Measurements from ENCODE around the gene ANXA2R. TPM values are rescaled to one million over a fixed set of nuclear protein-coding genes. Genes with fewer than 3 reads are reported as not detected.

The ANXA2R gene
- total and polyA plus RNA-seq, 2 of the 13 experiments (the other 11 are each of a cell fraction or from before 2014, with no cell fraction given): 0.95 to 1.3 TPM

DNA sequence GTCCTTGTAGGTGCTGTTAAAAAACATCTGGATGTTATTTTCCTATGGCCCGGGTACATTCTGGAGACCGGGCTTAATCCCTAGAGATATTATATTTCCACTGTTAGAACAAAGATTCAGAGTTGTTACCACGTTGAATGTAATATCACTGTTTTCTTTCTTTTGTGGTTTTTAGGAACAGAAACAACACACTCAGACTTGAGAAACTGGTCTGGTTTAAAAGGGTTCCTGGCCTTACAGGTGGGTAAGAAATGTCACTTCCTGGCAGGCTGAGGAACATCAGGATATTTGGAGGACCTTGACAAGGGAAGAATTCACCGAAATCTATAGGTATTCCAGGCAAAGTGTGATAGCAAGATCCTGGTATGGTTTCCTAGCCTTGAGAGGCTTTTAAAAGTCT lies 10.3 kb upstream of the ANXA2R start:
- intact Hi-C loops (cut with micrococcal nuclease; ENCODE audit: unreplicated experiment) (no loop called here), in situ Hi-C loops (cut with HindIII; ENCODE audit: extremely low pct_ligation_motif_present, low pct_unique_long_range_greater_than_20kb) (no loop called here)
- Histone ChIP-seq H3K27ac (ENCODE audit: extremely low read length, insufficient read depth, low read length) (no peak overlapping the region), H3K4me2 (ENCODE audit: low read depth, low read length) (no peak overlapping the region), H3K9ac (ENCODE audit: insufficient read depth, low read depth, low read length) (no peak overlapping the region), H3K4me3 (replicated peaks in 1 of 3; ENCODE audit: insufficient read depth in 1 of 3, low read depth in 2 of 3, low read length in 3 of 3) (no peak overlapping the region), H3K4me1 (ENCODE audit: insufficient read depth, low read length) (no peaks in the 10 kb centered on the region), H3K36me3 (replicated peaks in 1 of 2; ENCODE audit: control insufficient read depth in 1 of 2, insufficient read depth in 2 of 2, low read length in 2 of 2) (no peaks in the 10 kb centered on the region), H3K27me3 (ENCODE audit: control insufficient read depth in 1 of 2, insufficient read depth in 2 of 2, low read length in 2 of 2) (no peaks in the 10 kb centered on the region), H3K79me2 (ENCODE audit: insufficient read depth, low read length) (no peaks in the 10 kb centered on the region), H2AFZ (ENCODE audit: low read length) (no peak overlapping the region), H4K20me1 (ENCODE audit: insufficient read depth, low read length) (no peaks in the 10 kb centered on the region), H3K9me3 (ENCODE audit: low read length) (no peaks in the 10 kb centered on the region)
- DNase-seq (ENCODE audit: low spot score) (no peak), FAIRE-seq (no peak), ATAC-seq (no peak)
- TF ChIP-seq ZBTB7B (CRISPR knock-in tag; IDR thresholded peaks at IDR 0.05) (no peak), ZKSCAN5 (CRISPR knock-in tag; IDR thresholded peaks at IDR 0.05) (no peak), ZNF629 (CRISPR knock-in tag; conservative IDR thresholded peaks at IDR 0.05) (no peak), ZNF639 (CRISPR knock-in tag; conservative IDR thresholded peaks at IDR 0.05) (no peak), TBX2 (CRISPR knock-in tag; IDR thresholded peaks at IDR 0.05; ENCODE audit: borderline replicate concordance) (no peak), JUN (CRISPR knock-in tag; IDR thresholded peaks at IDR 0.05) (no peak), TOPORS (CRISPR knock-in tag; IDR thresholded peaks at IDR 0.05) (no peak), ZNF441 (CRISPR knock-in tag; IDR thresholded peaks at IDR 0.05; ENCODE audit: borderline replicate concordance) (no peak), MTF1 (CRISPR knock-in tag; IDR thresholded peaks at IDR 0.05) (no peak), NKX3-1 (CRISPR knock-in tag; IDR thresholded peaks at IDR 0.05) (no peak)
- 78% methylated on average over 4 of the region's 4 CpGs for WGBS (ENCODE audit: low lambda C conversion rate)
- no TSS peak for BruUV-seq (replicated peaks)
- ChIA-PET POLR2A (interaction anchor here (1.2 kb wide), 1 partner anchor 9 kb away, joined by 3 read pairs; no protein-coding TSS in a partner anchor), CTCF (ENCODE audit: low intra/inter-chr PET ratio, low total read pairs) (no interaction called here)
